Sciatic nerve (tissue), 2 donors: ENCODE measurements around the gene RBFOX2. TPM values are rescaled to one million over a fixed set of nuclear protein-coding genes. Genes with fewer than 3 reads are reported as not detected.
A peak's percentile ranks its signal among the peaks of the same experiment; 100 is the strongest.
"Not testable (repeated sequence)": the region's sequence is repeated elsewhere in the genome, so short reads cannot be mapped to it uniquely, and the experiment has no call there.

Experiments used
- ATAC-seq: fragments of 200-7000 bp; cut with Tn5 transposase; one replicate; pipeline ENCODE4 v1.9.1; 2020; ENCODE audit warnings: mild to moderate bottlenecking, moderate library complexity
- DNase-seq: peaks from one replicate; pipeline ENCODE4 v3.0.0-alpha.2; 2020; ENCODE audit warnings: low spot score
- intact Hi-C: fragments of 100-400 bp; cut with DNase I; formaldehyde crosslinking; loops from one replicate; pipeline ENCODE4 v1.14.2; 2022
- total RNA-seq: library from RNA; stranded (reverse); fragmentation: NEBNext Ultra II Directional; extraction: Animal tissue kit (Norgen Biotek cat#: 25700); gene quantifications from one replicate; pipeline ENCODE4 v1.2.1, GENCODE V29; 2021
- donor health status: DM: no; HTN: no; CAD: no.
- donor health status: DM: no; HTN: no; CAD: no.

The RBFOX2 gene
- total RNA-seq: 77.7 TPM

DNA sequence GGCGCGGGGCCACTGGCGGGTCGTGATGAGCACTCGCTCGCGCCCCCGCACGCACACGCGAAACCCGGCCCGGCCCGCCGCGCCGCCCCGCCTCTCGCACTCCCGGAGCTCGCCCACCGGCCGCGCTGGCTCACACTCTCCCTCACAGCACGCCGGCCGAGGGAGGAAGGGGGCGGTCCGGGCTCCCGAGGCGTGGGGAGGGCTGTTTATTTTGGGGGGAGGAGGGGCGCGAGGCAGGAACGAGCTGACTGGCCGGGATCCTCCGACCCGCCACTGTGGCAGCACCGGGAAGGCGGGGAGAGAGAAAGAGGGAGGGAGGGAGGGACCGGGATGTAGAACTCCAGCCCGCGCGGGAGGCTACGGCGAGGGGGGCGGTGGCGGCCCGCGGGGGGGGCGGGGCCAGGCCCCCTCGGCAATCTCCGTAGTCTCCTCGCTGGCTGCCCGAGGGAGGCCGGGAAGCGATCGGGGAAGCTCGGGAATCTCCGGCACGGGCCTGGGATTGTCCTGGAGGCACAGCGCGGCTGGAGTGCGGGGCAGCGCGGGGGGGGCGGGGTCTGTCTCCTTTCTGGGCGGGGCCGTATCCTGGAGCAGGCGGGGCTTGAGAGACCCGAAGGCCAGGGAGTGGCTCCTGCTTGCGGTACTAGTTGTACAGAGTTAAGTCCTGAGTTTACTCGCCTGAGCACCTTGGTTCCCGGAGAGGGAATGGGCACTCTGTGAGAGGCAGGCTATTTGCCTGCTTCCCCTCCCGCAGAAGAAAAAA lies at the start of gene RBFOX2:
Gene RBFOX2 (minus strand): TSS at position 179 of the 760 bp plus-strand sequence. CDS start 399 bp downstream, outside the sequence.
- peak; percentile 97 for ATAC-seq
- peak; percentile 99 for DNase-seq
- intact Hi-C loops: no loop called here

DNA sequence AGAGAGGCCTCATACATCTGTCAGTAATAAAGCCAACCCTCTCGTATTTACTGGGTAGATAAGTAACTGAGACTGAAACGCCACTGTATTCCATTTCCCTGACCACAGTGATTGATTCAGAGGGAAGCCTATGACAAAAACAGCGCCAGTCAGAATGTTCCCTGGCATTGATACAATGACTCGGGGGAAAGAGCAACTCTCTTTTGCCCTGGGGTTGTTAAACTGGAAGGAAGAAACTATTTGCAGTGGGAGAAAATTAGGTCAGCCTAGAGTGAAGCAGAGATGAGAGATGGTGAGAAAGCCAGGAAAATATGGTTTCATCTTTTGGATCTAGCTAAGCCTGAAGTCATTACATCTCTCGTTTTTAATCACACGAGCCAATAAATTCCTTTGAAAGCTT lies 48.6 kb upstream of the RBFOX2 start:
- ATAC-seq (peak; percentile 86), DNase-seq (no peak)
- intact Hi-C loops: no loop called here

DNA sequence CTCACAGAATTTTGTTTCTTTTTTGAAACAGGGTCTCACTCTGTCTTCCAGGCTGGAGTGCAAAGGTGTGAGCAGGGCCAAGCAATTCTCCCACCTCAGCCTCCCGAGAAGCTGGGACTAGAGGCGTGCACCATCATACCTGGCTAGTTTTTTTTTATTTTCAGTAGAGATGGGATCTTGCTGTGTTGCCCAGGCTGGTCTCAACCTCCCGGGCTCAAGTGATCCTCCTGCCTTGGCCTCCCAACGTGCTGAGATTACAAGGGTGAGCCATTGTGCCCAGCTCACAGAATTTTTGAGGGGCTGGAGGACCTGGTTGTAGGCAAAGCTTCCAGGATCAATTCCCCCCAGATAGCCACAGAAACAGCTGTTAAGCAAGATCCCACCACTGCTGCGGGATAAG lies 47.1 kb upstream of the RBFOX2 start:
- no peak for ATAC-seq
- no peak for DNase-seq
- intact Hi-C loops: no loop called here

DNA sequence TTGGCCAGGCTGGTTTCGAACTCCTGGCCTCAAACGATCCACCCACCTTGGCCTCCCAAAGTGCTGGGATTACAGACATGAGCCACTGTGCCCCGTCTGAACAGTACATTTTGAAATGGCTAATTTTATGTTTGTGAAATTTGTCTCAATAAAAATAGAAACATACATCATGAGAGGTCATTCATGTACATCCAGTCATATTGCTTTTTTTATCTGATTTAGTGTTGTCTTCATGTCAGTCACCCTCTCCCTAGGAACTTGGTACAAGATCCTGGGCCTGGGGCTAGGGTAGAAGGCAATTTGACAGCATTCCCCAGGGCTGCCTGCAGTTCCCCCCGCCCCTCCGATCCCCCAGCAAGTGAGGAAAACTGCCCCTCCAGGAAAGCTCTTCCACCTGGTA lies 46.6 kb upstream of the RBFOX2 start:
- intact Hi-C loops: no loop called here
- no peak for ATAC-seq
- no peak for DNase-seq

GRCh38 chr22:36073476-36073875 lies 44.9 kb upstream of the RBFOX2 start:
- DNase-seq (no peak), ATAC-seq (no peak)
- intact Hi-C loops: no loop called here

DNA sequence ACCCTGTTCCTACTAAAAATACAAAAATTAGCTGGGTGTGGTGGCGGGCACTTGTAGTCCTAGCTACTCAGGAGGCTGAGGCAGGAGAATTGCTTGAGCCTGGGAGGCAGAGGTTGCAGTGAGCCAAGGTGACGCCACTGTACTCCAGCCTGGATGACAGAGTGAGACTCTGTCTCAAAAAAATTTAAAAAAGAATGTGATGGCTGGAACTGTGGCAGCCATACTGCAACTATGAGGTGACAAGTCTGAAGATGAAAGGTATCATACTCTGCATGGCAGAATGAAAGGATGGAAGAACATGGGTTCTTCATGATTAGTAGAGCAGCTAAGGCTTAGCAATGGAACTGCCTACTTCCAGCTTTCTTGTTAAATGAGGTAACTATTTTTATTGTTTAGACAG lies 42.0 kb upstream of the RBFOX2 start:
- intact Hi-C loops, DNase-seq, ATAC-seq: not testable (repeated sequence)

- DNase-seq: no peak
- intact Hi-C loops: loop anchor here (5.0 kb wide), 1 partner anchor 137 kb away; no protein-coding TSS in a partner anchor
- no peak for ATAC-seq
These were observed 40.7 kb upstream of the RBFOX2 start for GRCh38 chr22:36069368-36069767.

DNA sequence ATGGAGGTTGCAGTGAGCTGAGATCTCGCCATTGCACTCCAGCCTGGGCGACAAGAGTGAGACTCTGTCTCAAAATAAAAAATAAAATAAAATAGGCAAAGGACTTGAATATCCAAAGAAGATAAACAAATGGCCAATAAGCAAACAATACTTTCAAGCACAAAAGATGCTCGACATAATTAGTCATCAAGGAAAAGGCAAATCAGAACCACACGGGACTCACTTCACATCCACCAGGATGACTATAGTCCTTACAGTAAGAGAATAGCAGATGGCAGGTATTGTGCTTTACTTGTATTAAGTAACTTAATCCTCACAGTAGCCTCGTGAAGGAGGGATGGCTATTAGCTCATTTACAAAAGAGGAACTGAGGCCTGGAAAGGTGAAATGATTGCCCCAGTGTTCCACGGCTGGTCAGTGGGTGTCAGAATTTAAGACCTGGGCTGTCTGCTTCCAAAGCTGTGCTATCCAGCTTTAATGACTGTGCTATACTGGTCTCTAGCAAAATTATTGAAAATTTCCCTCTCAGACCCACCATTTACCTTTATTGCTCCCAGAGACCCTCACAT lies 40.2 kb upstream of the RBFOX2 start:
- intact Hi-C loops: loop anchor here (5.0 kb wide), 1 partner anchor 137 kb away; no protein-coding TSS in a partner anchor

GRCh38 chr22:36067235-36067558 lies 38.6 kb upstream of the RBFOX2 start:
- no peak for DNase-seq
- intact Hi-C loops: loop anchor here (5.0 kb wide), 1 partner anchor 135 kb away; no protein-coding TSS in a partner anchor
- no peak for ATAC-seq

More for the DNA sequence above, 40.2 kb upstream of the RBFOX2 start:
- no peak for ATAC-seq
- DNase-seq: no peak

DNA sequence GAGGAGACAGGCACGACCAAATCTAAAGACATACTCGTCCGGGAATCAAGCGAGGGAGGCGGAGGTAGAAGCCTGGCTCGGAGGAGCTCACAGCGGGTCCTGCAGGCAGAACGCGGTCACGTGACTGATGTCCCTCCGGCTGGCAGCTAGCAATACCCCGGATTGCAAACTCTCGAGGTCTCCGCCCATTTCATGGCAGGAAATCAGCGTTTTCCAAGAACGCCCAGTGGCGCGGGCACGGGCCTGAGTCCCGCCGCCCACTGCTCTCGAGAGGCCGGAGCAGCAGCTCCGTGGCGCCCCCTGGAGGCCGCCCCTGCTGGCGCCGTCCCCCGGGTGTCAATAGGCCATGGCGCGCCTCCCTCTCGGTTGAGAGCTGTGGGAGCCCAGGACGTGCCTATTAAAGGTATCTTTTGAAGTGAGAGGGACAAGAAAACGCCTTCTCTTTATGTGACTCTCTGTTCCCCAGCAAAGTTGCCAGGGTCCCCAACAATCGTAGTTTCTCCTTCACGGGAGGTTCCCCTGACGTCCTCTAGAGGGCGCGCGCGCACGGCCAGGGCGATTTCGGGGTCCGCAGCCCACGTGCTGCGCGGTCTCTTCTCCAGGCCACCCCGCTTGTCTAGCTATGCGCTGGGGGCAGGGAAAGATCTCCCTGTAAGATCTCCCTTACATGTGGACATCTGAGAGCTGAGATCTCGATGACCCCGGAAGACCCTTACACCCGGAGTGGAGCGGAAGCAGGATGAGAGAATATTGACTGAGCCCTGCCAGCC lies 37.3 kb upstream of the RBFOX2 start:
- peak; percentile 95 for ATAC-seq

GRCh38 chr22:36065462-36065774 lies 36.8 kb upstream of the RBFOX2 start:
- intact Hi-C loops: loop anchor here (5.0 kb wide), 1 partner anchor 133 kb away; no protein-coding TSS in a partner anchor
- DNase-seq (no peak), ATAC-seq (peak; percentile 71)

More for the DNA sequence above, 37.3 kb upstream of the RBFOX2 start:
- peak; percentile 93 for DNase-seq
- intact Hi-C loops: loop anchor here (5.0 kb wide), 1 partner anchor 134 kb away; no protein-coding TSS in a partner anchor

GRCh38 chr22:36064358-36064757 lies 35.7 kb upstream of the RBFOX2 start:
- intact Hi-C loops: no loop called here
- DNase-seq: no peak
- no peak for ATAC-seq

DNA sequence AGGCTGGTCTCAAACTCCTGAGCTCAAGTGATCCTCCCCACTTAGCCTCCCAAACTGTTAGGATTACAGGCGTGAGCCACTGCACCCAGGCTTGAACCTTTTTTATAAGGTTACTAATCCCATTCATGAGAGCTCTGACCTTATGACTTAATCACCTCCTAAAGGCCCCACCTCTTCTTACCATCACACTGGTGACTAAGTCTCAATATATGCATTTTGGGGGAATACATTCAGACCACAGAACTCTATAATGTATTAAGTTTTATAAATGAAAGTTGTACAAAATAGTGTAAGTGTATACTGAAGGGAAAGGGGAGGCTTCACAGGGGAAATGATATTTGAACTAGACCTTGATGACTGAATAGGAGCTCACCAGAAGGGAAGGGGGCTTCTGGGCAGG lies 28.4 kb upstream of the RBFOX2 start:
- intact Hi-C loops: no loop called here
- ATAC-seq (no peak), DNase-seq (no peak)

- no peak for DNase-seq
- peak; percentile 56 for ATAC-seq
- intact Hi-C loops: no loop called here
These were observed 27.0 kb upstream of the RBFOX2 start for GRCh38 chr22:36055376-36056295.

GRCh38 chr22:36054446-36054845 lies 25.8 kb upstream of the RBFOX2 start:
- DNase-seq, ATAC-seq, intact Hi-C loops: not testable (repeated sequence)

DNA sequence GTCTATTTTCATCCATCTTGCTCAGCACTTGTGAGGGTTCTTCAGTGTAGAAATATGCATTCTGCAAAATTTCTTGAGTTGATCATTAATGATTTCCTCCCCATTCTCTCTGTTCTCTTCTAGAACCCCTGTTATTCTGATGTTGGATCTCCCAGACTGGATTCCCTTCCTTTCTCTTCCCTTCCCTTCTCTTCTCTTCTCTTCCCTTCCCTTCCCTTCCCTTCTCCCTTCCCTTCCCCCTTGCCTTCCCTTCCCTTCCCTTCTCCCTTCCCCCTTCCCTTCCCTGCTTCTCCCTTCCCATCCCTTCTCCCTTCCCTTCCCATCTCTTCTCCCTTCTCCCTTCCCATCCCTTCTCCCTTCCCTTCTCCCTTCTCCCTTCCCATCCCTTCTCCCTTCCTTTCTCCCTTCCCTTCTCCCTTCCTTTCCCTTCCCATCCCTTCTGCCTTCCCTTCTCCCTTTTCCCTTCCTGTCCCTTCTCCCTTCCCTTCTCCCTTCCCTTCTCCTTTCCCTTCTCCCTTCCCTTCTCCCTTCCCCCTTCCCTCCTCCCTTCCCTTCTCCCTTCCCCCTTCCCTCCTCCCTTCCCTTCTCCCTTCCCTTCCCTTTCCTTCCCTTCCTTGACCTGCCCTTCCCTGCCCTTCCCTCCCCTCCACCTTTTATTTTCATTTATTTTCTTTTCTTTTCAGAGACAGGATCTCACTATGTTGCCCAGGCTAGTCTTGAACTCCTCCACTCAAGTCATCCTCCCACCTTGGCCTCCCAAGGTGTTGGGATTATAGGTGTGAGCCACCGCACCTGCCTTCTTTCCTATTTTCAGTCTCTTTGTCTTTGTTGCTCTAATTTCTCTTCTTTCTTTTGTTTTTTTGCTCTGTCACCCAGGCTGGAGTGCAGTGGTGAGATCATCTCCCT lies 24.9 kb upstream of the RBFOX2 start:
- no peak for DNase-seq
- no peak for ATAC-seq
- intact Hi-C loops: no loop called here

- intact Hi-C loops: no loop called here
- no peak for DNase-seq
- ATAC-seq: no peak
These were observed 23.9 kb upstream of the RBFOX2 start for GRCh38 chr22:36052505-36052941.

- intact Hi-C loops: no loop called here
- ATAC-seq: no peak
- DNase-seq: no peak
These were observed 21.0 kb upstream of the RBFOX2 start for GRCh38 chr22:36049678-36049997.
